ENCODE data around the gene KIF16B.

The KIF16B gene

DNA sequence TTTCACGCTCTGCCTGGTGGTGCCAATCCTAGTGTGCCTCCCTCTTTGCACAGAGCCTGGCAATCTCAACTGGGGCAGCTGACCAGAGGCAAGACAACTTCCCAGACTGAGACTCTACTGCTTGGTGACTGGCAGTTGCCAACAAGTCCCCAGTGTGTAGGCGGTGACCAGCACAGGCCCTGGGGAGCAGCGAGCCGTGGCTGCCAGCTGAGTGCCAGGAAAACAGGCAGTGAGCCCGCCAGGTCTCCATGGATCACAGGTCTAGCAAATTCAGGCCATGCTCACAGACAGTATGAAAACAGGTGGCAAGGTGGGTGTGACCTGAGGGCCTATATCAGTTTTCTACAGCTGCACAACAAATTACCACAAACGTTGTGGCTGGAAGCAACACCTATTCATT lies 289.9 kb downstream of the KIF16B start:
- Histone ChIP-seq H3K4me1 (ENCODE audit: control insufficient read depth in 1 of 2, insufficient read depth in 2 of 2, low read length in 2 of 2) (peaks cover 13% of the 10 kb centered on the region in 2 donors), H3K27ac (ENCODE audit: low read depth, low read length) (no peak overlapping the region), H3K9ac (ENCODE audit: low read depth in 1 of 2, low read length in 2 of 2) (no peak overlapping the region), H3K27me3 (ENCODE audit: control insufficient read depth in 1 of 2, insufficient read depth in 2 of 2, low read length in 2 of 2) (no peaks in the 10 kb centered on the region), H3K4me3 (ENCODE audit: low read depth in 1 of 2, low read length in 2 of 2) (no peak overlapping the region), H3K36me3 (ENCODE audit: control insufficient read depth in 1 of 2, insufficient read depth in 2 of 2, low read length in 2 of 2) (no peaks in the 10 kb centered on the region), H3K9me3 (ENCODE audit: control insufficient read depth in 1 of 2, low read length in 2 of 2) (no peaks in the 10 kb centered on the region)

DNA sequence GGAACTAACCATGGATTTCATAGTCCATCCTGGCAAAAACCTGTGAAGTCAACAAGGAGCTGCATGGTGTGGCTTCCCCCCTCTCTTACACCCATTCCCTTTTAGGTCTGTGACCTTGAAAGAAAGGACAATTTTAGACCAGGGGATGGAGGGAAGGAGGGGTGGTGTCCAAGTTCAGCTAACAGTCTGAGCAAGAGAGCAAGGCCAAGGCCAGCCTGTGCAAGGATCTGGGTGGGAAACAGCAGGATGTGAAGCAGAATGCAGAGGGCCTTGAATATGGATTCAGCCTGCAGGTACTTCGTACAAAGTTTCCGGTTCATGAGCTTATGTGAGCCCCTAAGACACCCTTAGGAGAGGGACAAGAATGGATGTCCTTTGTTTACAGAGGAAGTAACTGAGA lies 293.0 kb downstream of the KIF16B start:
- H3K4me1 ChIP-seq (ENCODE audit: control insufficient read depth in 1 of 2, insufficient read depth in 2 of 2, low read length in 2 of 2) = peaks cover 13% of the 10 kb centered on the region in 2 donors
- no peak overlapping the region for H3K4me3 ChIP-seq (ENCODE audit: low read depth in 1 of 2, low read length in 2 of 2)
- no peak overlapping the region for H3K9ac ChIP-seq (ENCODE audit: low read depth in 1 of 2, low read length in 2 of 2)
- no peaks in the 10 kb centered on the region for H3K27me3 ChIP-seq (ENCODE audit: control insufficient read depth in 1 of 2, insufficient read depth in 2 of 2, low read length in 2 of 2)
- peaks cover 0 to 4% of the 10 kb centered on the region in 2 donors for H3K36me3 ChIP-seq (ENCODE audit: control insufficient read depth in 1 of 2, insufficient read depth in 2 of 2, low read length in 2 of 2)
- H3K27ac ChIP-seq (ENCODE audit: low read depth, low read length) = no peak overlapping the region
- H3K9me3 ChIP-seq (ENCODE audit: control insufficient read depth in 1 of 2, low read length in 2 of 2) = no peaks in the 10 kb centered on the region

DNA sequence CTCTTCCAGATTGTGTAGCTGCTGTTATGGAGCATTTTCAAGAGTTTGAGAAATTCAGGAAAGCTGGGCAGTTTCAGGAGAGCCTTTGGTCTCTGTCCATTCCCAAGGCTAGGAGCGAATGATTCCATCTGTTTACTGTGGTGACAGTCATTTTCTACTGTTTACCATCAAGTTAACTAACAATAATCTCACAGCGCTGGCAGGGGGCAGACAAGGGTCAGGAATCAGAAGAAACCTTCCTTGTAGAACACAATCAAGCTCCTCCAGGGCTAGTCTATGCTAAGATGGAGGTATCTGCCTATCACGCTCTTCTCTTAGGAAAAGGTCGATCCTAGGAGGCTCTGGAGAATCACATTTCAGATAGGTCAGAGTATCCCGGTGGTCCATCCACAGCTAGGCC lies 293.9 kb downstream of the KIF16B start:
- no peak overlapping the region for H3K4me3 ChIP-seq (ENCODE audit: low read depth in 1 of 2, low read length in 2 of 2)
- H3K36me3 ChIP-seq (ENCODE audit: control insufficient read depth in 1 of 2, insufficient read depth in 2 of 2, low read length in 2 of 2) = peaks cover 0 to 4% of the 10 kb centered on the region in 2 donors
- peaks cover 6 to 8% of the 10 kb centered on the region in 2 donors for H3K4me1 ChIP-seq (ENCODE audit: control insufficient read depth in 1 of 2, insufficient read depth in 2 of 2, low read length in 2 of 2)
- no peak overlapping the region for H3K27ac ChIP-seq (ENCODE audit: low read depth, low read length)
- H3K9me3 ChIP-seq (ENCODE audit: control insufficient read depth in 1 of 2, low read length in 2 of 2) = no peaks in the 10 kb centered on the region
- H3K27me3 ChIP-seq (ENCODE audit: control insufficient read depth in 1 of 2, insufficient read depth in 2 of 2, low read length in 2 of 2) = no peaks in the 10 kb centered on the region
- no peak overlapping the region for H3K9ac ChIP-seq (ENCODE audit: low read depth in 1 of 2, low read length in 2 of 2)

DNA sequence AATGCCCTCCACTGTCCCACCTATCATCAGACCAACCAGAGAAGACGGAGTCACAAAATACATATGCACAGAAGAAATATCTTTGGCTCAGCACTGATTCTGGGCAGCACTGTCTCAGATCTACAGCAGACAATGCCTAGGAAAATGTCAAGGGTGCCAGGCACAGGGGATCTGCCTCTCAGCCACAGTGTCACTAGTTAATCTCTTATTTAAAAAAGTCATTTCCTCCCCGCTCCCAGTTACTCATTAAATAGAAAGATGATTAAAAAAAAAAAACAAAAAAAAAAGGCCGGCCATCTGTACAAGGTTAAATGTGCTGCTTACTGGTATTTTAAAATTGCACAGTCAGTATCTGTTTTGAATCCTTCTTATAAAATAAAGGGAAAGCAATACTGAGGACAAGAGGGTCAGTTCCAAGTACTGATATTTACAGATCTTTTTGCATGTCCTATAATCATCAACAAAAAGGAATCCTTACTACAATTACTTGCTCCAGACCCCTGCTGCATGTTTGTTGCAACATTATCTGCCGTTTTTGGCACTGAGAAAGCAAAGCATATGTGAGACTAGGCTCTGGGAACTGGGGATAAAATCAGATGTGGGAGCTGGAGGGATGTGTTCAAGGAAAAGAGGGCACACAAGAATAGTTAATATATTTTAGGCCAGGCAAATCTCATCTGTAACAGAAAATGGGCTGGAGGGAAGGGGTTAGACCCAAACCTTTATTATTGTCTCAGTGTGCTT lies 299.3 kb downstream of the KIF16B start:
- no peak overlapping the region for H3K9ac ChIP-seq (ENCODE audit: low read depth in 1 of 2, low read length in 2 of 2)
- H3K4me1 ChIP-seq (ENCODE audit: control insufficient read depth in 1 of 2, insufficient read depth in 2 of 2, low read length in 2 of 2) = peaks cover 0 to 4% of the 10 kb centered on the region in 2 donors
- no peak overlapping the region for H3K27ac ChIP-seq (ENCODE audit: low read depth, low read length)
- H3K36me3 ChIP-seq (ENCODE audit: control insufficient read depth in 1 of 2, insufficient read depth in 2 of 2, low read length in 2 of 2) = peaks cover 2 to 10% of the 10 kb centered on the region in 2 donors
- H3K27me3 ChIP-seq (ENCODE audit: control insufficient read depth in 1 of 2, insufficient read depth in 2 of 2, low read length in 2 of 2) = no peaks in the 10 kb centered on the region
- H3K9me3 ChIP-seq (ENCODE audit: control insufficient read depth in 1 of 2, low read length in 2 of 2) = no peaks in the 10 kb centered on the region
- no peak overlapping the region for H3K4me3 ChIP-seq (ENCODE audit: low read depth in 1 of 2, low read length in 2 of 2)

DNA sequence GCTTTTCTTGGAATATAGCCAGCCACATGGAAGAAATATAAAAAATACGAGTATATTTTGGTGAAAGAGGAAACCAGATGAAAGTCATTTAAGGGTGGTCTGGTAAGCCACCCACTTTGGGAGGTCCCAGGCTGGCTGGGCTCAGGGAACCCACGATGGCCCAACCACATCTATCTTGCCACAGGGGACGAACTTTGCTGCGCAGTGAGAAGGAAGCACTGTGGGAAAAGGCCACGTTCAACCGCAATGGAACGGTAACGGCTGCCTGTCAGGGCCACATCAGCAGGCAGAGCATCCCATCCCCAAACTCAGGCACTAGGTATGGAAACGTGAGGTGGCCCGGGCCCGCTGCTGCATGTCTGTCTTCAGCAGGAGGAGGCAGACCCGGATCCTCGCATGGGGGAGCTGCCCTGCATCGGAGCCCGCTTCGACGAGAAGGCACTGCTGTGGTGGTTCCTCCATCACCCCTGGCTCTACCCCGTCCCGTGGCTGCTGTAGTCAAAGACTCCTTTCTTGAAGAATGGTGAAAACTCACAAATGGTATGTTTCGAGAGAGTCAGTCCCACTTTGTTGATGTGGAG lies 300.4 kb downstream of the KIF16B start:
- Histone ChIP-seq H3K9me3 (ENCODE audit: control insufficient read depth in 1 of 2, low read length in 2 of 2) (no peaks in the 10 kb centered on the region), H3K4me1 (ENCODE audit: control insufficient read depth in 1 of 2, insufficient read depth in 2 of 2, low read length in 2 of 2) (peaks cover 0 to 4% of the 10 kb centered on the region in 2 donors), H3K9ac (ENCODE audit: low read depth in 1 of 2, low read length in 2 of 2) (no peak overlapping the region), H3K36me3 (ENCODE audit: control insufficient read depth in 1 of 2, insufficient read depth in 2 of 2, low read length in 2 of 2) (peaks cover 2 to 10% of the 10 kb centered on the region in 2 donors), H3K4me3 (ENCODE audit: low read depth in 1 of 2, low read length in 2 of 2) (no peak overlapping the region), H3K27me3 (ENCODE audit: control insufficient read depth in 1 of 2, insufficient read depth in 2 of 2, low read length in 2 of 2) (no peaks in the 10 kb centered on the region), H3K27ac (ENCODE audit: low read depth, low read length) (no peak overlapping the region)

DNA sequence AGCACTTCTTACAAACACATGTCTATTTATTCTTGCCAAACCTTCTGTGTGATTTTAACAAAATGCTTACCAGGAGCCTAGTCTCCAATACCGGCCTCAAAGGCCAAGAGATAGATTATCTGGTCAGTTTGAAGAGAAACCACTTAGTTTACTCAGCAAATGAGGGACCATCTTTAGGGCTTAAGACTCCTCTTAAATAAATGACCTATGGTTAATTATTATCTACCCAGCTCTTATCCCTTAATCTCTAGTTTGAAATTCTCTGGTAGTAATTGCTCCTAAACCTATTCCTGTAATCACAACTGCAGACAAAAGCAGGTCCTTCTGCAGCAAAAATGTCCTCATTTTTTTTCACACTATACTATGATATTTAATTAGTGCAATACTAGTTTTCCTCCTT lies 301.8 kb downstream of the KIF16B start:
- no peak overlapping the region for H3K9ac ChIP-seq (ENCODE audit: low read depth in 1 of 2, low read length in 2 of 2)
- no peak overlapping the region for H3K27ac ChIP-seq (ENCODE audit: low read depth, low read length)
- H3K27me3 ChIP-seq (ENCODE audit: control insufficient read depth in 1 of 2, insufficient read depth in 2 of 2, low read length in 2 of 2) = no peaks in the 10 kb centered on the region
- H3K4me1 ChIP-seq (ENCODE audit: control insufficient read depth in 1 of 2, insufficient read depth in 2 of 2, low read length in 2 of 2) = peaks cover 0 to 4% of the 10 kb centered on the region in 2 donors
- peaks cover 1 to 2% of the 10 kb centered on the region in 2 donors for H3K9me3 ChIP-seq (ENCODE audit: control insufficient read depth in 1 of 2, low read length in 2 of 2)
- H3K36me3 ChIP-seq (ENCODE audit: control insufficient read depth in 1 of 2, insufficient read depth in 2 of 2, low read length in 2 of 2) = peaks cover 2 to 6% of the 10 kb centered on the region in 2 donors
- no peak overlapping the region for H3K4me3 ChIP-seq (ENCODE audit: low read depth in 1 of 2, low read length in 2 of 2)

DNA sequence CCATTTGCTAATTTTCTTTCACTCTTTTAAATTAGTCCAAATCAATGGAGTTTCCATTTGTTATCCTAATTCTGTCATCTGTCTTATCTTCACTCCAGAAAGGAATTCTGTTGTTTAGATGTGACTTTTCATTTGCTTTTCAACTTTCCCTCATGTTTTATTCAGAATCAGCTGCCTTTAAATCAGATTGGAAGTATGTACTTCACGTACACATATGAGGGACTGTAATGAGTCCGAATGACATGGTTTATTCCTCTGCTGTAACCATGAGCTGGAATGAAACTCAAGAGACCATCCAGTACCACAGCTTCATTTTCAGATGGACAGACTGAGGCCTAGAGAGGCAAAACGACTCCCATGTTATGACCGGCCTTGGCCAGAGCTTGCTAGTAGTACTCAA lies 302.3 kb downstream of the KIF16B start:
- no peaks in the 10 kb centered on the region for H3K27me3 ChIP-seq (ENCODE audit: control insufficient read depth in 1 of 2, insufficient read depth in 2 of 2, low read length in 2 of 2)
- peaks cover 0 to 4% of the 10 kb centered on the region in 2 donors for H3K4me1 ChIP-seq (ENCODE audit: control insufficient read depth in 1 of 2, insufficient read depth in 2 of 2, low read length in 2 of 2)
- no peak overlapping the region for H3K4me3 ChIP-seq (ENCODE audit: low read depth in 1 of 2, low read length in 2 of 2)
- H3K9me3 ChIP-seq (ENCODE audit: control insufficient read depth in 1 of 2, low read length in 2 of 2) = peaks cover 4 to 5% of the 10 kb centered on the region in 2 donors
- H3K36me3 ChIP-seq (ENCODE audit: control insufficient read depth in 1 of 2, insufficient read depth in 2 of 2, low read length in 2 of 2) = peaks cover 2 to 6% of the 10 kb centered on the region in 2 donors
- H3K27ac ChIP-seq (ENCODE audit: low read depth, low read length) = no peak overlapping the region
- H3K9ac ChIP-seq (ENCODE audit: low read depth in 1 of 2, low read length in 2 of 2) = no peak overlapping the region

DNA sequence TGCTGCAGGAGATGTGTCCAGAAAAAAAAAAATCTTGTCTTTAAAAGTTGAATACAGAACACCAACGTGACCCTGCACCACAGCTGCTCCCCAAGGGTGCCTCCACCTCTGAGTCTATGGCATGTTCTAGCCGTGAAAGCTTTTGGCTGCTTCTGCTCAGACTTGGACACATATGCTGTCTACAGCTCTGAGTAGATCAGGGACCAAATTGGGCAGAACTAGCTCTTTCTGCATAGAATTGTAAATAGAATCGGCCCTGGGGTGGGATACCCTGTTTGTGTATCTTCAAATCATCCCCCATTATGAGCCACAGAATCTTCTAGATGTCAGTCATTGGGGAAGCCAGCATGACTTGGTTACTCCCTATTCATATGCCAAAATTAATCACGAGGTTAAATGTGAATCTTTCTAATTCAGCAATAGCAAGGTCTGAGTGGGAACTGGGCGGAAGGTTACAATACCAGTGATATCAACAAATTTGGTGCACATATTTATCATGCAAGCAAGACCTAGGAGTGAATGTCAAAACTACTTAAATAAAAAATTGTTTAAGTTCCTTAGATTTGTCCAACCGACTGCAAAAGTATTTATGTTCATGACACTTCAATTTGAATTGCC lies 302.8 kb downstream of the KIF16B start:
- H3K4me3 ChIP-seq (ENCODE audit: low read depth in 1 of 2, low read length in 2 of 2) = no peak overlapping the region
- H3K4me1 ChIP-seq (ENCODE audit: control insufficient read depth in 1 of 2, insufficient read depth in 2 of 2, low read length in 2 of 2) = peaks cover 0 to 4% of the 10 kb centered on the region in 2 donors
- H3K27ac ChIP-seq (ENCODE audit: low read depth, low read length) = no peak overlapping the region
- H3K36me3 ChIP-seq (ENCODE audit: control insufficient read depth in 1 of 2, insufficient read depth in 2 of 2, low read length in 2 of 2) = peaks cover 2 to 6% of the 10 kb centered on the region in 2 donors
- no peak overlapping the region for H3K9ac ChIP-seq (ENCODE audit: low read depth in 1 of 2, low read length in 2 of 2)
- no peaks in the 10 kb centered on the region for H3K27me3 ChIP-seq (ENCODE audit: control insufficient read depth in 1 of 2, insufficient read depth in 2 of 2, low read length in 2 of 2)
- peaks cover 4 to 5% of the 10 kb centered on the region in 2 donors for H3K9me3 ChIP-seq (ENCODE audit: control insufficient read depth in 1 of 2, low read length in 2 of 2)

DNA sequence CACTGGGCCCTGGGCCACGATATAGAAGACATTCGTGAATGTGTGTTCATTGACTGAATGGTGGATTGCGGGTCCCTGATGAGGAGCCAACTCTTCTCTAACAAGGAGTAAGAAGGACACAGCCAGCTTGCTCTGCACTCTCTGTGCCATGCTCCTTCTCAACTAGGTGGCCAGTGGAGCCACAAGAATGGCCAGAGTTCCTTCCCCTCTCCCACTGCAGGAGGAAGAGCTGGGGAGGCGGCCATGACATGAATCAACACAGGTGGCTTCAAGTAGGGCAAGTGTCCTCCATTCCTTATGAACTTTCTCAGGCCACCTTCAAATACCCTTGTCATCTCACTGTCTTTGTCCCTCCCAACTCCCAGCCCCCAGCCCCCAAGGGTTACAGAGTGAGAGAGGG lies 305.7 kb downstream of the KIF16B start:
- Histone ChIP-seq H3K36me3 (ENCODE audit: control insufficient read depth in 1 of 2, insufficient read depth in 2 of 2, low read length in 2 of 2) (no peaks in the 10 kb centered on the region), H3K9ac (ENCODE audit: low read depth in 1 of 2, low read length in 2 of 2) (no peak overlapping the region)

DNA sequence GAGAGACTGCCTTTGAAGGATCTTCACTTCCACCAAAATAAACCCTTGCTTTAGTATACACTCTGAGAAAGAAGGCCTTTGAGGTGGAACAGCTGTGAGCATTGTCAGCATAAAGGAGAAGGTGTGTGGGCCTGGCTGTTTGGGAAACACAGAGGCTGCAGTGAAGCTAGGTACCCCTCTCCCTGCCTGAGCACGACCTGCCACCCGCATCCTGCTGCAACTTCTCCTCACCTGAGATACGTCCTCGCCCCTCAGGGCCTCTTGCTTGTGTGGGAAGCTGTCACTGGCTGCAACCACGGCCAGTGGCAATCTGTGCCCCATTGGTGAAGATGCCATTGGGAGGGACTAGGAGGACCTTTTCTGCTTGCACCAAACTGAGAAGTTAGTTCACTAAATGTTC lies 307.9 kb downstream of the KIF16B start:
- H3K27ac ChIP-seq (ENCODE audit: low read depth, low read length) = no peak overlapping the region
- no peaks in the 10 kb centered on the region for H3K36me3 ChIP-seq (ENCODE audit: control insufficient read depth in 1 of 2, insufficient read depth in 2 of 2, low read length in 2 of 2)
- H3K9me3 ChIP-seq (ENCODE audit: control insufficient read depth in 1 of 2, low read length in 2 of 2) = peaks cover 4 to 5% of the 10 kb centered on the region in 2 donors
- no peaks in the 10 kb centered on the region for H3K27me3 ChIP-seq (ENCODE audit: control insufficient read depth in 1 of 2, insufficient read depth in 2 of 2, low read length in 2 of 2)
- H3K4me1 ChIP-seq (ENCODE audit: control insufficient read depth in 1 of 2, insufficient read depth in 2 of 2, low read length in 2 of 2) = peaks cover 0 to 6% of the 10 kb centered on the region in 2 donors
- H3K4me3 ChIP-seq (ENCODE audit: low read depth in 1 of 2, low read length in 2 of 2) = no peak overlapping the region
- H3K9ac ChIP-seq (ENCODE audit: low read depth in 1 of 2, low read length in 2 of 2) = no peak overlapping the region

More for the DNA sequence above, 305.7 kb downstream of the KIF16B start:
- Histone ChIP-seq H3K27ac (ENCODE audit: low read depth, low read length) (no peak overlapping the region), H3K27me3 (ENCODE audit: control insufficient read depth in 1 of 2, insufficient read depth in 2 of 2, low read length in 2 of 2) (no peaks in the 10 kb centered on the region), H3K4me1 (ENCODE audit: control insufficient read depth in 1 of 2, insufficient read depth in 2 of 2, low read length in 2 of 2) (peaks cover 0 to 5% of the 10 kb centered on the region in 2 donors), H3K4me3 (ENCODE audit: low read depth in 1 of 2, low read length in 2 of 2) (no peak overlapping the region), H3K9me3 (ENCODE audit: control insufficient read depth in 1 of 2, low read length in 2 of 2) (peaks cover 4 to 5% of the 10 kb centered on the region in 2 donors)
